GM10248 (cell line): ENCODE data around the gene SLC39A9.

Source experiments
- CTCF ChIA-PET: fragments of 300-600 bp; sonication (Branson Sonifier 250); formaldehyde crosslinking; extraction: SDS; loops from one replicate; lab custom pipeline; 2021; ENCODE audit warnings: antibody characterized with exemption; lab: Yijun Ruan, JAX
- POLR2A ChIA-PET: fragments of 350-650 bp; sonication (Branson Sonifier 250); formaldehyde crosslinking; extraction: SDS; loops from one replicate; lab custom pipeline; 2020; ENCODE audit warnings: antibody characterized with exemption; lab: Yijun Ruan, JAX
- DNase-seq: peaks from one replicate; pipeline ENCODE4 v3.0.0; 2012; ENCODE audit errors: extremely low spot score
- TF ChIP-seq, protein P1 (sequence below): IDR thresholded peaks from 2 replicates; pipeline ENCODE4 v1.5.1; 2012; ENCODE audit warnings: mild to moderate bottlenecking, low read depth; ENCODE audit errors: extremely low read depth, missing control alignments, control extremely low read depth

Gene SLC39A9

DNA sequence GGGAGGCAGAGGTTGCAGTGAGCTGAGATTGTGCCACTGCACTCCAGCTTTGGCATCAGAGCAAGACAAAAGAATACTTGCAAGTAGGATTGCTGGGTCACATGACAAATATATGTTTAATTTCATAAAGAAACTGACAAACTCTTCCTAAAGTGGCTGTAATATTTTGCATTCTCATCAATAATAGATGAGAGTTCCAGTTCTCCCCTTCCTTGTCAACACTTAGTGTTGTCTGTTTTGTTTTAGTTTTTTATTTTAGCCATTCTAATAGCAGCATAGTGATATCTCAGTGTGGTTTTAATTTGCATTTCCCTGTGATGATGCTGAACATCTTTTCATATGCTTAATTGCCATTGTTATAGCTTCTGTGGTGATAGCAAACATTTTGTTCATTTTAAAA, 31.2 kb downstream of the SLC39A9 start:
- POLR2A ChIA-PET = no interaction called here
- CTCF ChIA-PET = interaction anchor here (1.2 to 1.5 kb wide), 2 partner anchors 14 to 23 kb away, joined by 3 read pairs; no protein-coding TSS in a partner anchor

DNA sequence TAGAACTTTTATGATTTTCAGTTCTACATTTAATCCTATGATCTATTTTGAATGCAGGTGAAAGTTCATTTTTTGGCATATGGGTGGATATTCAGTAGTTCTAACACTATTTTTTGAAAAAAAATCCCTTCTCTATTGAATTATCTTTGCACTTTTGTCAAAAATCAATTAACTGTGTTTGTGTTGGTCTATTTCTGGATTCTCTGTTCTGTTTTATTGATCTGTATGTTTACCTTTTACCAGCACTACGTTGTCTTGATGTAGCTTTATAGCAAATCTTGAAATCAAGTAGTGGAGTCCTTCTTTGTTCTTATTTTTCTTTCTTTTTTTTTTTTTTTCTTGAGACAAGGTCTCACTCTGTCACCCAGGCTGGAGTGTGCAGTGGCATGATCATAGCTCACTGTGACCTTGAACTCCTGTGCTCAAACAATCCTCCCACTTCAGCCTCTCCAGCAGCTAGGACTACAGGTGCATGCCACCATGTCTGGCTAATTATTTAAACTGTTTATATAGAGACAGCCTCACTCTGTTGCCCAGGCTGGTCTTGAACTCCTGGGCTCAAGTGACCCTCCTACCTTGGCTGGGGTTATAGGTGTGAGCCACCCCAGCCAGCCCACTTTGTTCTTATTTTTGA, 31.9 kb downstream of the SLC39A9 start:
- POLR2A ChIA-PET = no interaction called here
- no peak for DNase-seq
- CTCF ChIA-PET = no interaction called here
- TF ChIP-seq, protein P1, sequence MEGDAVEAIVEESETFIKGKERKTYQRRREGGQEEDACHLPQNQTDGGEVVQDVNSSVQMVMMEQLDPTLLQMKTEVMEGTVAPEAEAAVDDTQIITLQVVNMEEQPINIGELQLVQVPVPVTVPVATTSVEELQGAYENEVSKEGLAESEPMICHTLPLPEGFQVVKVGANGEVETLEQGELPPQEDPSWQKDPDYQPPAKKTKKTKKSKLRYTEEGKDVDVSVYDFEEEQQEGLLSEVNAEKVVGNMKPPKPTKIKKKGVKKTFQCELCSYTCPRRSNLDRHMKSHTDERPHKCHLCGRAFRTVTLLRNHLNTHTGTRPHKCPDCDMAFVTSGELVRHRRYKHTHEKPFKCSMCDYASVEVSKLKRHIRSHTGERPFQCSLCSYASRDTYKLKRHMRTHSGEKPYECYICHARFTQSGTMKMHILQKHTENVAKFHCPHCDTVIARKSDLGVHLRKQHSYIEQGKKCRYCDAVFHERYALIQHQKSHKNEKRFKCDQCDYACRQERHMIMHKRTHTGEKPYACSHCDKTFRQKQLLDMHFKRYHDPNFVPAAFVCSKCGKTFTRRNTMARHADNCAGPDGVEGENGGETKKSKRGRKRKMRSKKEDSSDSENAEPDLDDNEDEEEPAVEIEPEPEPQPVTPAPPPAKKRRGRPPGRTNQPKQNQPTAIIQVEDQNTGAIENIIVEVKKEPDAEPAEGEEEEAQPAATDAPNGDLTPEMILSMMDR = no peak

More for the DNA sequence above, 31.2 kb downstream of the SLC39A9 start:
- no peak for DNase-seq
- TF ChIP-seq, protein P1 = no peak

DNA sequence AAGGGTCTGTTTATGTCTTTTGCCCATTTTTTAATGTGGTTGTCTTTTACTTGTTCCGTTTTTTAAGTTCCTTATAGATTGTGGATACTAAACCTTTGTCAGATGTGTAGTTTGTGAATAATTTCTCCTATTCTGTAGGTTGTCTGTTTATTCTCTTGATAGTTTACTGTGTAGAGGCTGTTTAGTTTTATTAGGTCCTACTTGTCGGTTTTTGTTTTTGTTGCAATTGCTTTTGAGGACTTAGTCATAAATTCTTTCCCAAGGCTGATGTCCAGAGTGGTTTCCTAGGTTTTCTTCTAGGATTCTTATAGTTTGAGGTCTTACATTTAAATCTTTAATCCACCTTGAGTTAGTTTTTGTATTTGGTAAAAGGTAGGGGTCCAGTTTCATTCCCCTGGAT, 33.9 kb downstream of the SLC39A9 start:
- ChIA-PET CTCF (interaction anchor here (1.2 kb wide), 1 partner anchor 10 kb away, joined by 5 read pairs; no protein-coding TSS in a partner anchor), POLR2A (no interaction called here)
- no peak for DNase-seq
- TF ChIP-seq, protein P1 = no peak

DNA sequence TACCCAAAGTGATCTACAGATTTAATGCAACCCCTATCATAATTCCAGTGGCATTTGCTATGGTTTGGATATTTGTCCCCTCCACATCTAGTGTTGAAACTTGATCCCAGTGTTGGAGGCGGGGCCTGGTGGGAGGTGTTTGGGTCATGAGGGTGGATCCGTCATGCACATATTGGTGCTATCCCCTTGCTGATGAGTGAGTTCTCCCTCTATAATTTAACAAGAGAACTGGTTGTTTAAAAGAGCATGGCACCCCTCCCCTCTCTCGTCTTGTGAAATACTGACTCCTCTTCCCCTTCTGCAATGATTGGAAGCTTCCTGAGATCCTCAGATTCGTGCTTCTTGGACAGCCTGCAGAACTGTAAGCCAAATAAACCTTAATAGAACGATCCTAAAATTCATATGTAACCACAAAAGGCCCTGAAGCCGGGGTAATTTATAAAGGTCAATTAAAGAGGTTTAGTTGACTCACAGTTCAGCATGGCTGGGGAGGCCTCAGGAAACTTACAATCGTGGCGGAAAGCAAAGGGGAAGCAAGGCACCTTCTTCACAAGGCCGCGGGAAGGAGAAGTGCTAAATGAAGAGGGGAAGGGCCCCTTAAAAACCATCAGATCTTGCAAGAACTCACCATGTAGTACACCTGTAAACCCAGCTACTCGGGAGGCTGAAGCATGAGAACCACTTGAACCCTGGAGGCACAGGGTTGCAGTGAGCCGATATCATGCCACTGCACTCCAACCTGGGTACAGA, 41.2 kb downstream of the SLC39A9 start:
- TF ChIP-seq, protein P1 = no peak
- no peak for DNase-seq
- ChIA-PET CTCF (interaction anchor here (1.0 kb wide), 1 partner anchor 20 kb away, joined by 4 read pairs; no protein-coding TSS in a partner anchor), POLR2A (no interaction called here)

DNA sequence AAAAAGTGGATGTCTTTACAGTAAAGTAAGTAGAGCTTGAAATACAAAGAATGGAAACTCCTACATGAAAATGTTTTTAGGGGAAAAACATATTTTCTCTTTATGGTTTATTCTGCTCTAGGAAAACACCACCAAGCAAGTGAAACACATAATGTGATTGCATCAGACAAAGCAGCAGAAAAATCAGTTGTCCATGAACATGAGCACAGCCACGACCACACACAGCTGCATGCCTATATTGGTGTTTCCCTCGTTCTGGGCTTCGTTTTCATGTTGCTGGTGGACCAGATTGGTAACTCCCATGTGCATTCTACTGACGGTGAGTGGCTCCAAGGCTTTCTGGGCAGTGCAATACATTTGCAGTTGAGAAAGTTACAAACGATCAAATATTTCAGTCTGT, 43.5 kb downstream of the SLC39A9 start:
- TF ChIP-seq, protein P1 = no peak
- POLR2A ChIA-PET = no interaction called here
- peak; percentile 56 for DNase-seq
- CTCF ChIA-PET = interaction anchor here (0.8 to 2.3 kb wide), 9 partner anchors 8 to 200 kb away, joined by 3 to 9 read pairs (median 5); no protein-coding TSS in a partner anchor

DNA sequence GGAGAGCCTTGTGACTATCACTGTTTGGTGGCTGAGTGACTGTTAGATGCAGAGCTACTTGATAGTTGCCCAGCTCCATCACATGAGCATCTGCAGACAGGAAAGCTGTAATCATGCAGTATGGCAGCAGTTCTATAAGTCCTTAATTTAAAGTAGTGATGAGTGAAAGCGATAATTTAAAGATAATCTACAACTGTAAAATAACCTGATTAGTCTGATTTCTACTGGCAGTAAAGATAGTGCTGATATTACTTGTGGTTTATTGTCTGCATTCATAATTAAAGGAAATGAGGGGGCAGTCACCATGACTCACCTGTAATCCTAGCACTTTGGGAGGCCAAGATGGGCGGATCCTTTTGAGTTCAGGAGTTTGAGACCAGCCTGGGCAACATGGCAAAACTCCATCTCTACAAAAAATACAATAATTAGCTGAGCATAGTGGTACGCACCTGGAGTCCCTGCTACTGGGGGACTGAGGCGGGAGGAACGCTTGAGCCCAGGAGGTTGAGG, 44.9 kb downstream of the SLC39A9 start:
- POLR2A ChIA-PET = no interaction called here
- TF ChIP-seq, protein P1 = no peak
- no peak for DNase-seq
- CTCF ChIA-PET = interaction anchor here (1.2 to 2.3 kb wide), 4 partner anchors 8 to 22 kb away, joined by 5 to 9 read pairs (median 5); no protein-coding TSS in a partner anchor
